GM23248 (cell line): Measurements from ENCODE around the gene PNPLA7. TPM values are rescaled to one million over a fixed set of nuclear protein-coding genes. Genes with fewer than 3 reads are reported as not detected.

Source experiments
- DNase-seq: peaks from one replicate; pipeline ENCODE4 v3.0.0-alpha.2; 2015
- H2AFZ ChIP-seq: fragments of 200-600 bp; sonication (generic); 2 replicates; pipeline ENCODE4 v1.6.1; 2016; ENCODE audit warnings: antibody characterized with exemption
- H3F3A ChIP-seq: fragments of 200-600 bp; sonication (generic); 2 replicates; pipeline ENCODE4 v1.6.1; 2016; ENCODE audit warnings: mild to moderate bottlenecking, antibody characterized with exemption, mixed run types; ENCODE audit not compliant: insufficient read depth
- H3K27ac ChIP-seq: fragments of 200-600 bp; sonication (generic); 2 replicates; pipeline ENCODE4 v1.5.1; 2016; ENCODE audit warnings: mild to moderate bottlenecking
- H3K27me3 ChIP-seq: fragments of 200-600 bp; sonication (generic); replicated peaks from 2 replicates; pipeline ENCODE4 v1.6.1; 2016; ENCODE audit warnings: mild to moderate bottlenecking; ENCODE audit not compliant: insufficient read depth
- H3K36me3 ChIP-seq: fragments of 200-600 bp; sonication (generic); 2 replicates; pipeline ENCODE4 v1.6.1; 2016; ENCODE audit warnings: low read depth, mild to moderate bottlenecking
- H3K4me1 ChIP-seq: fragments of 200-600 bp; sonication (generic); 2 replicates; pipeline ENCODE4 v1.6.1; 2016; ENCODE audit warnings: mild to moderate bottlenecking; ENCODE audit not compliant: insufficient read depth
- H3K4me2 ChIP-seq: fragments of 200-600 bp; sonication (generic); one replicate; pipeline ENCODE4 v1.6.1; 2016; ENCODE audit warnings: mild to moderate bottlenecking; ENCODE audit not compliant: unreplicated experiment
- H3K4me3 ChIP-seq: fragments of 200-600 bp; sonication (generic); 2 replicates; pipeline ENCODE4 v1.5.1; 2016; ENCODE audit warnings: mild to moderate bottlenecking
- H3K79me2 ChIP-seq: fragments of 200-600 bp; sonication (generic); 2 replicates; pipeline ENCODE4 v1.6.1; 2016; ENCODE audit warnings: mild to moderate bottlenecking; ENCODE audit not compliant: insufficient read depth
- H3K9ac ChIP-seq: fragments of 200-600 bp; sonication (generic); 2 replicates; pipeline ENCODE4 v1.6.1; 2016; ENCODE audit warnings: mild to moderate bottlenecking
- H3K9me2 ChIP-seq: fragments of 200-600 bp; sonication (generic); 2 replicates; pipeline ENCODE4 v1.6.1; 2016; ENCODE audit warnings: mixed run types, mild to moderate bottlenecking, moderate library complexity; ENCODE audit not compliant: insufficient read depth
- H3K9me3 ChIP-seq: fragments of 200-600 bp; sonication (generic); one replicate; pipeline ENCODE4 v1.6.1; 2017; ENCODE audit warnings: low read depth
- H4K20me1 ChIP-seq: fragments of 200-600 bp; sonication (generic); 2 replicates; pipeline ENCODE4 v1.6.0; 2016; ENCODE audit not compliant: insufficient read depth
- EZH2 ChIP-seq: fragments of 200-600 bp; sonication (generic); IDR thresholded peaks from 2 replicates; pipeline ENCODE4 v1.6.1; 2018; ENCODE audit warnings: antibody characterized with exemption, mild to moderate bottlenecking; ENCODE audit not compliant: insufficient read depth, poor library complexity, severe bottlenecking
- EZH2phosphoT487 ChIP-seq: fragments of 200-600 bp; sonication (generic); IDR thresholded peaks from 2 replicates; pipeline ENCODE4 v1.6.1; 2018; ENCODE audit warnings: antibody characterized with exemption, moderate library complexity, mild to moderate bottlenecking, low read depth; ENCODE audit not compliant: insufficient read depth
- WGBS, 2 experiments: methylation state at CpG; one replicate each; pipeline ENCODE4 v1.1.6; 2015 to 2017; ENCODE audit warnings: low lambda C conversion rate in 2 of 2, low coverage in 1 of 2; ENCODE audit errors: missing lambda C conversion rate in 2 of 2; 5-methylcytosine and 5-hydroxymethylcytosine counted together
- in situ Hi-C: fragments of 300-500 bp; cut with MboI; formaldehyde crosslinking; loops from 2 replicates; pipeline ENCODE4 v1.15.0; 2020
- polyA plus RNA-seq: library from polyadenylated mRNA; unstranded; fragments of >200 nt; fragmentation: Nextera tagmentation; extraction: Ambion mirVana; gene quantifications from 2 replicates; pipeline ENCODE4 v1.2.1, GENCODE V29; 2016
- total RNA-seq: library from RNA; depleted of rRNA; stranded (reverse); fragments of >200 nt; shearing (Covaris generic); gene quantifications from 2 replicates; pipeline ENCODE4 v1.2.3, GENCODE V29; 2014

Gene PNPLA7
- total and polyA plus RNA-seq, 2 experiments from 2014 or later, result 0.54 to 0.59 TPM

DNA sequence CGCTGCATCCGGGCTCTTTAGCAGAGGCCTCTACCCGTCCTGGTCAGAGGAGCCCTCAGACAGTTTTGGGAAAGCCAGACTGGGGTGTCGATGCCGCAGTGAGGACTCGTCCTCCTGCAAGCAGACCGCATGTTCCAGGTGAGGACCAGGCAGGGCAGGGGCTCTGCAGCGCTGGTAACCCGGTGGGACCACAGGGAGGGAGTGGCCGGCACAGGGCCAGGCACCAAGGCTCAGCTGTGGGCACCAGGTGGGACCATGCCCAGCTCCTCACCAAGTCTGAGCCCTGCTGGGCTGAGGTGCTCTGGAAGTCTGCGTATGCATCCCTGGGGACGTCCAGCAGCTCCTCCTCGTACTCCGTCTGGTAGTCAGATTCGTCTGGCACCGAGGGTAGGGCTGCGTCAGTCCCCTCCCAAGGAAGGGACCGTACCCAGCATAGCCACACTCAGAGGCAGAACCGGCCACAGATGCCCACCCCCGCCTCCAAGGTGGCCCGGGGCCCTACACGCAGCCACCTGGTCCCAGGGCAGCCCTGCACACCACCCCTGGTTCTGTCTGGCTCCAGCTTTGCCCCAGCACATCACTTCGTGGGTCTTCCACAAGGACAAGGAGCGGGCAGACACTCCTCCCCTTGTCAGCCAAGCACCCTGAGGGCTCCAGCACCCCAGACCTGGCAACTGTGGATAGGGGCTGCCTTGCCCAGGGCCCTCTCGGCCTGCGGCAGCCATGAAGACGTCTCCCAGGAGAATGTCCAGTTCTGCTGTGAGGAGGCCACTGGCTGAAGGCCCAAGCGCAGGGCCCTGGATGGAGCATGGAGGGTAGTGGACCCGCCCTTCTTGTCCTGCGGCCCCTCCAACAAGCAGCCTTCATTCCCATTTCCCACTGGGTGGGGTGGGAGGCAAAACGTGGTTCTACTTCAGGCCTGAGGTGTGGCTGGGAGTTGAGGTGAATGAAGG is 89.6 kb downstream of the PNPLA7 start:
- Histone ChIP-seq H3F3A (no peaks in the 10 kb centered on the region), H3K4me1 (no peaks in the 10 kb centered on the region), H3K27ac (no peak overlapping the region), H3K4me2 (no peak overlapping the region), H3K79me2 (no peaks in the 10 kb centered on the region), H3K4me3 (no peak overlapping the region), H3K36me3 (no peaks in the 10 kb centered on the region), H3K9me2 (no peaks in the 10 kb centered on the region), H3K9ac (no peak overlapping the region), H4K20me1 (no peaks in the 10 kb centered on the region), H2AFZ (no peak overlapping the region), H3K9me3 (no peaks in the 10 kb centered on the region), H3K27me3 (no peaks in the 10 kb centered on the region)
- no peak for DNase-seq
- TF ChIP-seq EZH2, result no peak
- no peak for TF ChIP-seq EZH2phosphoT487
- in situ Hi-C loops, result no loop called here
- 92 to 94% methylated on average over 30 to 31 of the region's 31 CpGs for WGBS, 2 experiments

DNA sequence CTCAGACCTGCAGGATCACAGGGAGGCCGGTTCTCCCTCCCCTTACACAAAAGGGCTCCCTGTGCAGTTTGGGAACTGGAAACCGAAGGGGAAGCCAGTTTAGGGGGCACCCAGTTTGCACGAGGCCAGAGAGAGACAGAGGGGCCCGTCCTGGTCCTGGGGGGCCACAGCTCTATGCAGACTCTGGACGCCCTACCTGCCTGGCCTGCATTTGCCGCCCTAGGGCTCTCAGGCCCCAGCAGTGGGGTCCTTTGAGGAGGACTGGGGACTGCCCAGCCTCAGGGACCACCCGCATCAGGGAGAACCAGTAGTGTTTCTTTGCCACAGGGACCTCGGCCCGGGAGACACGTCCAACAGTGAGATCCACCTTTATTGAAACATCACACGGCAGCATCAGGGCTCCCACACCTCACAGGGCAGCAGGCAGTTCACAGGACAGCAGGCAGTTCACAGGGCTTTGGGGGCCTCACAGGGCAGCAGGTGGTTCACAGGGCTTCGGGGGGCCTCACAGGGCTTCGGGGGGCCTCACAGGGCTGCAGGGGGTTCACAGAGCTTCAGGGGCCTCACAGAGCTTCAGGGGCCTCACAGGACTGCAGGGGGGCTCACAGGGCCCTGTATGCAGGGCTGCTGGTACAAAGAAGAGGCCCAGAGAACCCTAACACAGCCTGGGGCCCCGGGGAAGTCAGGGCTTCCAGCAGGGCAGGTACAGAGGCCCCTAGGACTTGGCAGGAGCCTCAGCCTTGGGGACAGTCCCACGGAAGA is 90.4 kb downstream of the PNPLA7 start:
- peak overlapping the region; percentile 51 for H3K4me2 ChIP-seq

DNA sequence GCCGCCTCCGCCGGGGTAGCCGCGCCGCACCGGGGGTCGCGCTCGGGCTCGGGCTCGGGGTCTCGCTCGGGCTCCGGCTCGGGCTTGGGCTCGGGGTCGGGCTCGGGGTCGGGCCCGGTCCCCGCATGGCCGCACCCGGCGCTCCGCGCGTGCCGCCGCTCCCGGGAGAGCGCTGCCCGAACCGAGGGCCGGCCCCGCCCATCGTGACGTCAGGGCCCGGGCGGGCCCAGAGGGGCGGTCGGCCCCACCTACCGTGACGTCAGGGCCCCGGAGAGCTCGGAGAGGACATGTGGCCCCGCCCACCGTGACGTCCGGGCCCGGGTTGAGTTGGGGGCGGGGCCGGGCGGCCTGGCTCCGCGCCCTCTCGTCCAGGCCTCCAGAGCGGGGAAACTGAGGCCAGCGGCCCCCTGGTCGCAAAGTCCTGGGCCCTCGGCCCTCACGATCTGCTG is 91.0 kb downstream of the PNPLA7 start, which contains the start of gene NSMF:
NSMF (minus strand) TSS at position 183 of the 449 bp plus-strand sequence. CDS start 232 bp downstream, outside the sequence.
- Histone ChIP-seq H3K4me3 (peak within 1 kb of the TSS; percentile 83), H3K9me2 (no peaks in the 10 kb centered on the region), H3K4me1 (peaks cover 6% of the 10 kb centered on the region; the same call in 1 of the 2 replicates), H3K79me2 (no peaks in the 10 kb centered on the region), H3K4me2 (peak within 1 kb of the TSS; percentile 87), H3K36me3 (no peaks in the 10 kb centered on the region), H2AFZ (peak within 1 kb of the TSS; percentile 87), H4K20me1 (no peaks in the 10 kb centered on the region), H3K27ac (no peak within 1 kb of the TSS), H3K27me3 (no peaks in the 10 kb centered on the region), H3K9ac (peak within 1 kb of the TSS; percentile 87), H3F3A (no peaks in the 10 kb centered on the region), H3K9me3 (no peaks in the 10 kb centered on the region)
- TF ChIP-seq EZH2phosphoT487 (no peak), EZH2 (no peak)
- 1% methylated on average over 30 to 54 of the region's 62 CpGs for WGBS, 2 experiments
- in situ Hi-C loops, result no loop called here
- DNase-seq, result peak; percentile 96

More for the DNA sequence above, 90.4 kb downstream of the PNPLA7 start:
- Histone ChIP-seq H3K9me3 (no peaks in the 10 kb centered on the region), H4K20me1 (no peaks in the 10 kb centered on the region), H3K27ac (no peak overlapping the region), H3K4me3 (peak overlapping the region; percentile 83), H3K9me2 (no peaks in the 10 kb centered on the region), H2AFZ (peak overlapping the region; percentile 87), H3K27me3 (no peaks in the 10 kb centered on the region), H3F3A (no peaks in the 10 kb centered on the region), H3K36me3 (no peaks in the 10 kb centered on the region), H3K4me1 (no peaks in the 10 kb centered on the region), H3K9ac (peak overlapping the region; percentile 87), H3K79me2 (no peaks in the 10 kb centered on the region)
- TF ChIP-seq EZH2phosphoT487 (no peak), EZH2 (no peak)
- 25 to 27% methylated on average over 13 to 14 of the region's 15 CpGs for WGBS, 2 experiments
- no peak for DNase-seq
- in situ Hi-C loops, result no loop called here
